Measurements from ENCODE around the gene FSCN2. TPM values are rescaled to one million over a fixed set of nuclear protein-coding genes. Genes with fewer than 3 reads are reported as not detected.

FSCN2 gene
- total and polyA plus RNA-seq, 12 donors = 0.14 to 1.3 (median 0.45) TPM; not detected in 2

GRCh38 chr17:81545160-81545949 is 17.2 kb downstream of the FSCN2 start:
- Histone ChIP-seq H3K9me3 (no peaks in the 10 kb centered on the region), H3K4me1 (peaks cover 0 to 18% (median 5%) of the 10 kb centered on the region in 9 donors), H3K36me3 (peaks cover 0 to 96% (median 44%) of the 10 kb centered on the region in 9 donors), H3K27ac (no peak overlapping the region), H3K4me3 (no peak overlapping the region), H3K27me3 (no peaks in the 10 kb centered on the region)
- 91 to 92% methylated on average over 23 to 24 of the region's 24 CpGs for WGBS, 2 donors
- intact Hi-C loops (cut with DNase I) = no loop called here
- TF ChIP-seq CTCF (IDR thresholded peaks at IDR 0.05) = no peak
- DNase-seq (peak; percentile 2 to 7), ATAC-seq (no peak)

DNA sequence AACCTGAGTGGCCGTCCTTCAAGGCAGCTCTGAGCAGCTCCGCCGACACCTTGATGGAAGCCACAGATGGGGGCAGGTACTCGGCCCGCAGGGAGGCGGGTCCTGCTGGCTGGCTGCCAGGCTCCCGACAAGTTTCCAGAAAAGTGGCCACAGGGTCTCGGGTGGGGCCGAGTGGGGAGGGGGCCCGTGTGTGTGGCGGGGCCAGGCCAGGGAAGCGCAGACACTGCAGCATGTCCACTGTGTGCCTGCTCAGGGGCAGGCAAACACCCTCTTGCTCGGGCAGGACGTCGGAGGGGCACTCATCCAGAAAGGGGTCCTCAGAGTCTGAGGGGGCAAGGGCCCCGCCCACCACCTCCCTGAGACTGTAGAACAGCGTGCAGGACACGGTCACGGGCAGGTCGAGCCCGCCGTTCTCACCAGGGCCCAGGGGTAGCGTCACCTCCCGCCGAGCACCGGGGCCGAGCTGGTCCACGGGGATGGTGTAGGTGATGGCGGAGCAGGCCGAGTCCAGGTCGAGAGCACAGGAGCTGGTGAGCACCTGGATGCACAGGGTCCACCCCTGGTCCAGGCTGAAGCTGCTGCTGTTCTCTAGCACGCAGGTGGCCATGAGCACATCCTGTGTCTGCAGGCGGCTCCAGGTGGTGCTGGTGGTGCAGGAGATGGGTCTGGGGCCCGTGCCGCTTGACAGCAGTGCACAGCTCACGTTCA is 18.9 kb downstream of the FSCN2 start:
- ATAC-seq = no peak
- H3K27me3 ChIP-seq = no peaks in the 10 kb centered on the region
- intact Hi-C loops (cut with DNase I) = no loop called here
- 82 to 90% methylated on average over 35 to 36 of the region's 36 CpGs for WGBS, 2 donors
- no peak for TF ChIP-seq CTCF (IDR thresholded peaks at IDR 0.05)
- H3K4me1 ChIP-seq = peaks cover 3 to 33% (median 17%) of the 10 kb centered on the region in 9 donors
- no peaks in the 10 kb centered on the region for H3K9me3 ChIP-seq
- no peak for DNase-seq
- no peak overlapping the region for H3K27ac ChIP-seq
- peaks cover 0 to 88% (median 44%) of the 10 kb centered on the region in 9 donors for H3K36me3 ChIP-seq
- no peak overlapping the region for H3K4me3 ChIP-seq

DNA sequence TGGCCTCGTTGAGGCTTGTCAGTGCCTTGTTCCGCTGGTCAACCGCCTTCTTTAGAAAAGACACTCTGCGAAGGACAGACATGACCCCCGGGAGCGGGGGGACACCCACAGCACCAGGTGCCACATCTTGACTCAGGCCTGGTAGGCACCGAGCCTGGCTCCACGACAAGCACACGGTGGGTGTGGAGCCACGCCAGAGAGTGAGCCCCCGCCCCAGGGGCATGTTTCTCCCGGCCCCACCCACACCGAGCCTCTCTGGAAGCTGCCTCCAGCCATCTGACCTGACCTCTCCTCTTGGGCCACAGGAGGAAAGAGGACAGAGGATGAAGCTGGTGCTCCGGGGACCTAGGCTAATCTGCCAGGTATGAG is 19.4 kb downstream of the FSCN2 start:
- WGBS, 2 donors = 86 to 91% methylated on average over 14 of the region's 14 CpGs
- Histone ChIP-seq H3K36me3 (peaks cover 0 to 83% (median 44%) of the 10 kb centered on the region in 9 donors), H3K4me3 (no peak overlapping the region), H3K27me3 (no peaks in the 10 kb centered on the region), H3K4me1 (peaks cover 3 to 31% (median 17%) of the 10 kb centered on the region in 9 donors), H3K27ac (no peak overlapping the region), H3K9me3 (no peaks in the 10 kb centered on the region)
- DNase-seq = no peak
- ATAC-seq = no peak
- intact Hi-C loops (cut with DNase I) = no loop called here
- TF ChIP-seq CTCF (IDR thresholded peaks at IDR 0.05) = no peak

- 72 to 83% methylated on average over 15 to 16 of the region's 16 CpGs for WGBS, 2 donors
- ATAC-seq (no peak), DNase-seq (peak in 1 of 2 donors; percentile 9)
- intact Hi-C loops (cut with DNase I) = no loop called here
- H3K27ac ChIP-seq = no peak overlapping the region
- TF ChIP-seq CTCF (IDR thresholded peaks at IDR 0.05) = no peak
- H3K9me3 ChIP-seq = no peaks in the 10 kb centered on the region
- H3K27me3 ChIP-seq = no peaks in the 10 kb centered on the region
- H3K4me1 ChIP-seq = peaks cover 14 to 33% (median 27%) of the 10 kb centered on the region in 9 donors
- H3K4me3 ChIP-seq = no peak overlapping the region
- peaks cover 0 to 68% (median 39%) of the 10 kb centered on the region in 9 donors for H3K36me3 ChIP-seq
These were observed 20.9 kb downstream of the FSCN2 start for GRCh38 chr17:81549031-81549557.
